GM18505 (cell line): ENCODE data around the gene GJA10.
"Not testable (repeated sequence)": the region's sequence is repeated elsewhere in the genome, so short reads cannot be mapped to it uniquely, and the experiment has no call there.

Experiments used
- ATAC-seq: cut with Tn5 transposase; IDR thresholded peaks from one replicate; pipeline ENCODE4 v1.9.1; 2021; ENCODE audit not compliant: unreplicated experiment
- POLR2A ChIP-seq: IDR thresholded peaks from 4 replicates; pipeline ENCODE4 v1.6.1; 2011; ENCODE audit warnings: borderline replicate concordance; ENCODE audit not compliant: insufficient read depth, insufficient read length; ENCODE audit errors: extremely low read depth

The GJA10 gene

DNA sequence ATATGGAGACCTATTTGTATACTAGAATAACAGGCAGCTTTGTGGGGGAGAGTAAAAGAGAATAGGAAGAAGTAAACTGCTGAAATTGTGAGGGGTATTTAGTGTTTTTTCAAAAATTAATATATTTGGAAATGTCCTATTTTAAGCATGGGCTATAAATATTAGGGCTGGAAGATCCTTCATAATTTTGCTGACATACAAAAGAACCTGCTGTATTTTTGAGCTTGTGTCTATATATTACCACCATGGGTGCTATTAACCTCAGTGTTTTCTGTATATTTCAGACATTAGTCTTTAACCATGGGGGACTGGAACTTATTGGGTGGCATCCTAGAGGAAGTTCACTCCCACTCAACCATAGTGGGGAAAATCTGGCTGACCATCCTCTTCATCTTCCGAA, at the start of gene GJA10:
GJA10 (plus strand) TSS at position 301 of the 400 bp plus-strand sequence; CDS start at position 301, 0 bp downstream.
- TF ChIP-seq POLR2A = no peak
- ATAC-seq = no peak

DNA sequence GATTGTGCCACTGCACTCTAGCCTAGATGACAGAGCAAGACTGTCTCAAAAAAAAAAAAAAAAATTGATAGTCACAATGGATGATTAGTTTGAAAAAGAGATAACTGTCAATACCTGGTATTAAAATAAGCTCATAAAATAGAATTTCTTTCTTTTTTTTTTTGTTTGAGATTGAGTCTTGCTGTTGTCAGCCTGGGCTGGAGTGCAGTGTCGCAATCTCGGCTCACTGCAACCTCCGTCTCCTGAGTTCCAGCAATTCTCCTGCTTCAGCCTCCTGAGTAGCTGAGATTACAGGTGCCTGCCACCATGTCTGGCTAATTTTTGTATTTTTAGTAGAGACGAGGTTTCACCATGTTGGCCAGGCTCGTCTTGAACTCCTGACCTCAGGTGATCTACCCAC, 46.8 kb upstream of the GJA10 start:
- ATAC-seq = not testable (repeated sequence)

- ATAC-seq = no peak
- no peak for TF ChIP-seq POLR2A
These were observed 41.2 kb upstream of the GJA10 start for GRCh38 chr6:89853068-89853467.

DNA sequence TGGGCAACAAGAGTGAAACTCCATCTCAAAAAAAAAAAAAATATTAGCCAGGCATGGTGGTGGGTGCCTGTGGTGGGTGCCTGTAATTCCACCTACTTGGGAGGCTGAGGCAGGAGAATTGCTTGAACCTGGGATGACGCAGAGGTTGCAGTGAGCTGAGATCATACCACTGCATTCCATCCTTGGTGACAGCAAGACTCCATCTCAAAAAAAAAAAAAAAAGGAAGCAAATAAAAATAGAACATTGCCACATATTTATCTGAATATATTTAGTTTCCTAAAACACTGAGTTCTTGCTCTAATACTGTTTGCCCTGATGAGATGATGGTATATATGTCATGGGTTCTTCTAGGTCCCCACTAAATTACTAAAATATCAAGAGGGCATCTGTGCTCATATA, 36.2 kb upstream of the GJA10 start:
- TF ChIP-seq POLR2A = no peak
- no peak for ATAC-seq

DNA sequence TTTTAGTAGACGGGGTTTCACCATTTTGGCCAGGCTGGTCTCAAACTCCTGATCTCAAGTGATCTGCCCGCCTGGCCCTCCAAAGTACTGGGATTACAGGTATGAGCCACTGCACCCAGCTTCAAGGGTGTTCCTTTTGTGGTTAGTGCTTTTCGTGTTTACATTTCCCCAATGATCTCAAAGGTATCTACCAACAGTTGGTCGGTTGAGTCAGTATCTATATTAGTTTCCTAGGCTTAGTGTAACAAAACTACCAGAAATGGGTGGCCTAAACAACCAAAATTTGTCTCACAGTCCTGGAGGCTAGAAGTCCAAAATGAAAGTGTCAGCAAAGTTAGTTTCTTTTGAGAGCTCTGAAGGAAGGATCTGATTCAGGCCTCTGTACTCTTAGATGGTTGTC, 34.5 kb upstream of the GJA10 start:
- TF ChIP-seq POLR2A = no peak
- ATAC-seq = peak; percentile 58

GRCh38 chr6:89862273-89862672, 32.0 kb upstream of the GJA10 start:
- peak; percentile 73 for ATAC-seq
- TF ChIP-seq POLR2A = no peak

GRCh38 chr6:89862698-89863097, 31.6 kb upstream of the GJA10 start:
- no peak for TF ChIP-seq POLR2A
- ATAC-seq = peak; percentile 8

DNA sequence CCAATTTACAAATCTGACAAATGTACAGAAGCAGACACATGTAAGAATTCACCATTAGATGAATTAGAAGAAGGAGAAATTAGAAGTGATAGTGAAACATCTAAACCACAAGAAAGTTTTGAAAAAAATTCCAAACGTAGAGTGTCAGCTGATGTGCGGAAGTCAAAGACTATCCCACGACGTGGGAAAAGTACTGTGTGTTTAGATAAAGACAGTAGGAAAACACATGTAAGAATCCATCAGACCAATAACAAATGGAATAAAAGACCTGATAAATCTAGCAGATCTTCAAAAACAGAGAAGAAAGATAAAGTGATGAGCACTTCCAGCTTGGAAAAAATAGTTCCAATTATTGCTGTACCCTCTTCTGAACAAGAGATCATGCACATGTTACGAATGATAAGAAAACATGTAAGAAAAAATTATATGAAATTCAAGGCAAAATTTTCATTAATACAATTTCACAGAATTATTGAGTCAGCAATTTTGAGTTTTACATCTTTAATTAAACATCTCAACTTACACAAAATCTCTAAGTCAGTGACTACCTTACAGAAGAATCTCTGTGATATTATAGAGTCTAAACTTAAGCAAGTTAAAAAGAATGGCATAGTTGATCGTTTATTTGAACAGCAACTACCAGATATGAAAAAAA, 28.1 kb upstream of the GJA10 start:
- no peak for ATAC-seq
- TF ChIP-seq POLR2A = no peak

DNA sequence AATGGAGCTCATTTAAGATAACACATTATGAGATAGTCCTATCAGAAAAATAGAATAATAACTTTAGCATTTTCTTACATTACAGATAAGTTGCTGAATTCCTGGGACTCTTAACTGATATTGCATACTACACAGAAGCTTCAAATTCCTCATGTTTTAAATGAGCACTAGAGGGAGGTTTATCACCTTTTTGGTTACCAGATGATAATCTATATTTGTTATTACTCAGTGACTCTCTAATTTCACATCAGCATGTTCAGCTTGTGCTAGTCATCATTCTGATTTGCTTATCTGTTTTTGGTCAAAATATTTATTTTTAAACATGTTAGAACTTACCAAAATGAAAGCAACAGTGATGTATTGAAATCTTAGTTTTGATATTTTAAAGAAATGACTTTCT, 20.5 kb upstream of the GJA10 start:
- TF ChIP-seq POLR2A = no peak
- no peak for ATAC-seq

DNA sequence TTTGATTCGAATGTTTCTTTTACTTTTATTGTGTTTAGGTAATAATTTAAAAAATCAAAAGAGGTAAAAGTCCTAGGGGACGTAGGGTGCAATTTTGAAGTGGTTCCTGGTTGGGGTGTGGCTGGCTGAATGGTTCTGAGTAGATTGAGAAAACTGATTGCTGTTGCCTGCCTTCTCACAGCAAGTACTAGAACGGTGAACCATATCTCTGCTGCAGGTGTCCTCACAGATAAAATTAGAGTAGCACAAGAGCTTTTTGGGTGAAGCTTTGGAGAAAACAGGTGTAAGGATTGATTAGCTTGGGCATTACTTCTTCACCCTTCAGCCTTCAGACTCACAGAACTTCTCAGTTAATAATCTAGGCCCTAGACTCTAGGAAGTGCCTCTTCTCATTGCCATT, 19.8 kb upstream of the GJA10 start:
- ATAC-seq = no peak
- TF ChIP-seq POLR2A = no peak

GRCh38 chr6:89886378-89887120, 7.7 kb upstream of the GJA10 start:
- no peak for TF ChIP-seq POLR2A
- no peak for ATAC-seq

GRCh38 chr6:89887452-89888137, 6.7 kb upstream of the GJA10 start:
- no peak for ATAC-seq
- TF ChIP-seq POLR2A = no peak

GRCh38 chr6:89888138-89888514, 6.1 kb upstream of the GJA10 start:
- no peak for TF ChIP-seq POLR2A
- ATAC-seq = no peak

GRCh38 chr6:89888871-89889270, 5.4 kb upstream of the GJA10 start:
- ATAC-seq = no peak
- TF ChIP-seq POLR2A = no peak

DNA sequence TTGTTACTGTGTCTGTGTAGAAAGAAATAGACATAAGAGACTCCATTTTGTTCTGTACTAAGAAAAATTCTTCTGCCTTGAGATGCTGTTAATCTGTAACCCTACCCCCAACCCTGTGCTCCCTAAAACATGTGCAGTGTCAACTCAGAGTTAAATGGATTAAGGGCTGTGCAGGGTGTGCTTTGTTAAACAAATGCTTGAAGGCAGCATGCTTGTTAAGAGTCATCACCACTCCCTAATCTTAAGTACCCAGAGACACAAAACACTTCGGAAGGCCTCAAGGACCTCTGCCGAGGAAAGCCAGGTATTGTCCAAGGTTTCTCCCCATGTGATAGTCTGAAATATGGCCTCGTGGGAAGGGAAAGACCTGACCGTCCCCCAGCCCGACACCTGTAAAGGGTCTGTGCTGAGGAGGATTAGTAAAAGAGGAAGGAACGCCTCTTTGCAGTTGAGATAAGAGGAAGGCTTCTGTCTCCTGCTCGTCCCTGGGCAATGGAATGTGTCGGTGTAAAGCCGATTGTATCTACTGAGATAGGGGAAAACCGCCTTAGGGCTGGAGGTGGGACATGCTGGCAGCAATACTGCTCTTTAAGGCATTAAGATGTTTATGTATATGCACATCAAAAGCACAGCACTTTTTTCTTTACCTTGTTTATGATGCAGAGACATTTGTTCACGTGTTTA, 3.3 kb upstream of the GJA10 start:
- not testable (repeated sequence) for ATAC-seq

- not testable (repeated sequence) for ATAC-seq
These were observed 1.7 kb upstream of the GJA10 start for GRCh38 chr6:89892577-89892976.
